ENCODE measurements around the gene ALG9.

Gene ALG9

GRCh38 chr11:111797145-111797581 lies 74.2 kb downstream of the ALG9 start:
- Histone ChIP-seq H3K9ac (no peak overlapping the region), H3K27me3 (ENCODE audit: control insufficient read depth, insufficient read depth, low read length) (no peaks in the 10 kb centered on the region), H3K4me2 (ENCODE audit: low read length) (no peak overlapping the region), H3K36me3 (ENCODE audit: control insufficient read depth, insufficient read depth, low read length) (no peaks in the 10 kb centered on the region), H3K27ac (no peak overlapping the region), H3K4me3 (ENCODE audit: low read depth, low read length) (no peak overlapping the region), H3K9me3 (ENCODE audit: control insufficient read depth, low read length) (no peaks in the 10 kb centered on the region), H2AFZ (no peak overlapping the region), H3K79me2 (no peaks in the 10 kb centered on the region), H3K4me1 (peaks cover 3% of the 10 kb centered on the region)
- TF ChIP-seq CTCF (IDR thresholded peaks at IDR 0.05) = no peak

GRCh38 chr11:111796696-111797095 lies 74.7 kb downstream of the ALG9 start:
- peak overlapping the region; percentile 53 for H3K27ac ChIP-seq
- TF ChIP-seq CTCF (IDR thresholded peaks at IDR 0.05) = no peak
- H3K27me3 ChIP-seq (ENCODE audit: control insufficient read depth, insufficient read depth, low read length) = no peaks in the 10 kb centered on the region
- H3K4me1 ChIP-seq = peaks cover 3% of the 10 kb centered on the region
- H3K9ac ChIP-seq = no peak overlapping the region
- H3K4me2 ChIP-seq (ENCODE audit: low read length) = no peak overlapping the region
- H3K9me3 ChIP-seq (ENCODE audit: control insufficient read depth, low read length) = no peaks in the 10 kb centered on the region
- no peak overlapping the region for H3K4me3 ChIP-seq (ENCODE audit: low read depth, low read length)
- no peaks in the 10 kb centered on the region for H3K36me3 ChIP-seq (ENCODE audit: control insufficient read depth, insufficient read depth, low read length)
- no peak overlapping the region for H2AFZ ChIP-seq
- no peaks in the 10 kb centered on the region for H3K79me2 ChIP-seq

- Histone ChIP-seq H3K79me2 (no peaks in the 10 kb centered on the region), H3K27me3 (ENCODE audit: control insufficient read depth, insufficient read depth, low read length) (no peaks in the 10 kb centered on the region), H2AFZ (no peak overlapping the region), H3K9ac (no peak overlapping the region), H3K9me3 (ENCODE audit: control insufficient read depth, low read length) (no peaks in the 10 kb centered on the region), H3K4me3 (ENCODE audit: low read depth, low read length) (no peak overlapping the region), H3K36me3 (ENCODE audit: control insufficient read depth, insufficient read depth, low read length) (no peaks in the 10 kb centered on the region), H3K4me1 (peaks cover 3% of the 10 kb centered on the region), H3K4me2 (ENCODE audit: low read length) (no peak overlapping the region), H3K27ac (no peak overlapping the region)
- no peak for TF ChIP-seq CTCF (IDR thresholded peaks at IDR 0.05)
These were observed 75.9 kb downstream of the ALG9 start for GRCh38 chr11:111795334-111795985.

DNA sequence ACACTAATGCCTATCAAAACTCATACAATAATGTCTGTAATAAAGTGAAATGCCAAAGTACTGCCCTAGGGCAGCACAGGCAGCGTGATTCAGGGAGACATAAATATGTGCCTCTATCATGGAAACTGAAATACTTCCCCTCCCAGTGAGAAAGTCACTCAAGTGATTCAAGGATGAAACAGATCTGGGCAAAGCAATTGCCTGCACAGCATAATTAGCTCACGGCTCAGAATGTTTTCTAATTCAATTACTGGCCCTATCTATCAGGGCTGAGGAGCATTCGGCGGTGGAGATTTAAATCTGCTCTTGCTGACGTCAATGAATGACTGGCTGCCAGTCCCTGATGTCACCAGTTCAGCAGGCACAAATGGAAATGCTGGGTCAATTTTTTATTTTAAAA lies 77.5 kb downstream of the ALG9 start:
- Histone ChIP-seq H3K79me2 (no peaks in the 10 kb centered on the region), H3K4me2 (ENCODE audit: low read length) (peak overlapping the region; percentile 35), H3K9me3 (ENCODE audit: control insufficient read depth, low read length) (no peaks in the 10 kb centered on the region), H3K4me3 (ENCODE audit: low read depth, low read length) (no peak overlapping the region), H3K9ac (no peak overlapping the region), H3K36me3 (ENCODE audit: control insufficient read depth, insufficient read depth, low read length) (no peaks in the 10 kb centered on the region), H3K4me1 (peaks cover 3% of the 10 kb centered on the region), H3K27me3 (ENCODE audit: control insufficient read depth, insufficient read depth, low read length) (no peaks in the 10 kb centered on the region), H2AFZ (no peak overlapping the region), H3K27ac (peak overlapping the region; percentile 19)
- TF ChIP-seq CTCF (IDR thresholded peaks at IDR 0.05) = no peak

DNA sequence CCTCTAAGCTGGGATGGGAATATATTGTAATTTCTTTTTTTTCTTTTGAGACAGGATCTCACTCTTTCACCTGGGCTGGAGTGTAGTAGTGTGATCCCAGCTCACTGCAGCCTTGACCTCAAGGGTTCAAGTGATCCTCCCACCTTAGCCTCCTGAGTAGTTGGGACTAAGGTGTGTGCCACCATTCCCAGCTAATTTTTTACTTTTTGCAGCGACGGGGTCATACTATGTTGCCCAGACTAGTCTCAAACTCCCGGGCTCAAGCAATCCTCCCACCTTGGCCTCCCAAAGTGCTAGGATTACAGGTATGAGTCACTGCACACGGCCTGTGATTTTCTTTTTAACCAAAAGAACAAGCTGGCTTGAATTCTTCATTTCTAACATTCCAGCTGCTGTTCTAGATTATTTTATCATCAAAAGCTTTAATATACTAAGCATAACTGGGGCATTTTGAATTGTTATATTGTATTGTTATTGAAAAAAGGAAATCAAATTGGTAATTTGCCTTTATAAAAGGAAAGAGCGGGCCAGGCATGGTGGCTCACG lies 78.4 kb downstream of the ALG9 start:
- no peak overlapping the region for H3K4me2 ChIP-seq (ENCODE audit: low read length)
- H3K27me3 ChIP-seq (ENCODE audit: control insufficient read depth, insufficient read depth, low read length) = no peaks in the 10 kb centered on the region
- no peak overlapping the region for H2AFZ ChIP-seq
- no peaks in the 10 kb centered on the region for H3K9me3 ChIP-seq (ENCODE audit: control insufficient read depth, low read length)
- no peaks in the 10 kb centered on the region for H3K36me3 ChIP-seq (ENCODE audit: control insufficient read depth, insufficient read depth, low read length)
- H3K4me1 ChIP-seq = peaks cover 3% of the 10 kb centered on the region
- no peak for TF ChIP-seq CTCF (IDR thresholded peaks at IDR 0.05)
- H3K27ac ChIP-seq = no peak overlapping the region
- H3K4me3 ChIP-seq (ENCODE audit: low read depth, low read length) = no peak overlapping the region
- no peak overlapping the region for H3K9ac ChIP-seq
- no peaks in the 10 kb centered on the region for H3K79me2 ChIP-seq
